Measurements from ENCODE around the gene TAPT1.

Gene TAPT1, protein sequence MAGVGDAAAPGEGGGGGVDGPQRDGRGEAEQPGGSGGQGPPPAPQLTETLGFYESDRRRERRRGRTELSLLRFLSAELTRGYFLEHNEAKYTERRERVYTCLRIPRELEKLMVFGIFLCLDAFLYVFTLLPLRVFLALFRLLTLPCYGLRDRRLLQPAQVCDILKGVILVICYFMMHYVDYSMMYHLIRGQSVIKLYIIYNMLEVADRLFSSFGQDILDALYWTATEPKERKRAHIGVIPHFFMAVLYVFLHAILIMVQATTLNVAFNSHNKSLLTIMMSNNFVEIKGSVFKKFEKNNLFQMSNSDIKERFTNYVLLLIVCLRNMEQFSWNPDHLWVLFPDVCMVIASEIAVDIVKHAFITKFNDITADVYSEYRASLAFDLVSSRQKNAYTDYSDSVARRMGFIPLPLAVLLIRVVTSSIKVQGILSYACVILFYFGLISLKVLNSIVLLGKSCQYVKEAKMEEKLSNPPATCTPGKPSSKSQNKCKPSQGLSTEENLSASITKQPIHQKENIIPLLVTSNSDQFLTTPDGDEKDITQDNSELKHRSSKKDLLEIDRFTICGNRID

DNA sequence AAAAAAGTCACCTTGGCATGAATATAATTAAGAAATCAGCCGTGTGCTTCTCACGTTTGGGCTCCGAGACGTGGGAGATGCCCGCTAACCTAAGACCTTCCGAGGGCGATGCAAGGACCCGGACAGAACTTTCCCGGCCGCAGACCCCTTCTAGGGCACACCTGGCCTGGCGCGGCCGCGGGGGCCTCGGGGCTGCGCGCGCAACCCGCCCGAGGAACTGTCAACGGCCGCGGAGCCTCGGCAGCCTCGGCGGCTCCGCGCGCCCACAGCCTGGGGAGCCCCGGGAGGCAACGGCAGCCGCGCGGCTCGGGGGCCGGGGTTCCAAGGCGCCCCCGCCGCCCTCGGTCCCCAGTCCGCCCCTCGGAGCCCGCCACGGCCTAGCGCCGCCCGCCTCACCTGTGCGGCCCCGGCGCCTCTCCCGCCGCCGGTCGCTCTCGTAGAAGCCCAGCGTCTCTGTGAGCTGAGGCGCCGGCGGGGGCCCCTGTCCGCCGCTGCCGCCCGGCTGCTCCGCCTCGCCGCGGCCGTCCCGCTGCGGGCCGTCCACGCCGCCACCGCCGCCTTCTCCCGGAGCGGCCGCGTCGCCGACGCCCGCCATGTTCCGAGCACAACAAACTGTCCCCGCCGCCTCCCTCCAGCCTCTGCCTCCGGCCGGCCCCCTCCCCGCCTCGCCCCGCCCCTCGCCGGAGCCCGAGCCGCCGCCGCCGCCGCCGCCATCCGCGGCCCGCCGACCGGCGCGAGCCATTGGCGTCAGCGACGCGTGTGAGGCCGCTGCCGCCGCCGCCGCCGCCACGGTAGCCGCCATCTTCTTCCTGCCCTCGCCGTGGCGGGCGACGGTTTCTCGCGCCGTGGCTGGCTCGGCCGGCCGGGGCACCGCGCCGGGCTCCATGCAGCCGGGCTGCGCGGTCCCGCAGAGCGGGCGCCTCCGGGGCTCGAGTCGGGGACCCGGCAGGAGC is at the start of gene TAPT1:
TSS of gene TAPT1 (minus strand) at position 609 of the 953 bp plus-strand sequence. CDS start at position 595, 14 bp downstream.
- DNase-seq, result peak; percentile 64

DNA sequence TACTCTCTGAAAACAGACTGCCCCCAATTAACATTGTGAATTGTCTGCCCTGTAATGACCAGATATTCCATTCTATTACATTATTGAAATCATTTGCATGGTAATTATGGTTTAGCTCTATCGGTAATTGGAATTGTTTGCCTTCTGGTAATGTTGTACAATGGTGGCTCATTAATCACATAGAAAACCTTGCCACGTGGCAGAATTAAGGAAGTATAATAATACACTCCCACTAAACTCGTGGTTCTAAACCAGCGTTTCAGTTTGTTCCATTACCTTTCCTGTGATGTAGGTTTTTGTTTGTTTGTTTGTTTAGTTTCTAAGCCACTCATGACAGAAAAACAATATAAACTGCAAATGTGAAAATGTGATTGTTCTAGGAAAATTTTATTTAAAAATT is 45.1 kb upstream of the TAPT1 start:
- DNase-seq, result no peak

DNA sequence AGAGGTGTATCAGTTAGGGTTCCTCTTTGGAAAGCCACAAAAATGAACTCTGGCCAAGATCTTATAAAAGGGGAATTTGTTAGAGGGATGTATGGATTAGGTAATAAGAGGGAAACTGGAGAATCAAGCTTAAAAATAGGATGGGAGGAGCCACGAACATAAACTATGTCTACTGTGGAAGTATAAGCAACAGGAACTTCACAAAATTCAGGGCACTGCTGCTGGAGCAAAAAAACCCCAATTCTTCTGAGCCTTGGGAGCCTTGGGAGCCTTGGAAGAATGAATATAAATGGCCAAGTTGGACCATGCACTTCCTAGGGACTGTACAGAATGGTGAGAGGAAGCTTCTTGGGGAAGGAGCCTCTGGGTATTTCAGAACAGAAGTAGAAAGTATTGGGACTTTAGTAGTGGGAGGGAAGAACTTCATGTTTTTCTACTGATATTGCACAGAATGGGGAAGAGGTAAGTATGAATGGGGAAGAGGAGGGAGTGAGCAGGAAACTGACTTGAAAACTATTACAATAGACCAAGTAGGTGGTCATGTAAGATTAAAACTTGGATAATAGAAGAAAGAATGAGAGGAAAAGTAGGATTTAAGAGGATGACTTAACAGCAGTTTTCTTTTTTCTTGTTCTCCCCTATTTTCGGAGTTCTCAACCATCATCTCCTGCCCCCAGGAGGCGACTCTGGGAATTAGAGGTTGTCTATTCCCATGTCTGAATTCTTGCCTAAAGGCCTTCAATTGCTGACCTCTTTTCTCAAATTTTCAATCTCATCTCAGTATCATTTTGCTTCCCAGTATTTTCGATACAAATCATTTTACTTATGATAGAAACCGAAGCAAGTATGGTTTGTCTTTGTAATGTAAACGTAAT is 44.4 kb upstream of the TAPT1 start:
- DNase-seq, result peak; percentile 14

DNA sequence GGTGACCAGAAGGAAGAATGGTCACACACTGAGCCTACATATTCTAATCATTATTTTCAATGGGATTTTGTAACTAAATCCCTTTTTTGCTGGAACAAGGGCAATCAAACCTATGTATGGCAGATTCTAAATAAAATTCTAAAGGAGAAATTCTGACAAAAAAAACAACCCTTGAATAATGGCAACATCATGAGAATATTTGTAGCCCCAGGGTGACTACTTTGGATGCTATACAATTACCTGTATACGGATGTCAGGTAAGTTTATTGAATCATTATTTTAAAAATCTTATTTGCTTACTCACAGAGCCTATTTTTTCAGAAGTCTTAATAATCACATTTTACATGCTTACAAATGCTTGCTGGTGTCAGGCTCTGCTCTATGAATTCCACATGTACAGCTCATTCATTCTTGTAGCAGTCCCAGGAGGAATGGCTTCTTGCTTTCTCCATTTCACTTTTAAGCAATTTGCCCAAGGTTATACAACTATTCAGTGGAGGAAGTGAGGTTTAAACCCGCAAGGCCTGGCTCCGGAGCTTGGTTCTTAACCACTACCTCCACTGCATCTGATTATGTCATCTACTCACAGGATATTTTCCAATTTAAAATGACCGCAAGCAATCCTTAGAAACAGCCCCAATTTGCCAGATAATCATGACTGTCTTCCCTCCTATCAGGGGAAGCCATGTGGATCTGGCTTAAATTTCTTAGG is 43.6 kb upstream of the TAPT1 start:
- peak; percentile 99 for DNase-seq

DNA sequence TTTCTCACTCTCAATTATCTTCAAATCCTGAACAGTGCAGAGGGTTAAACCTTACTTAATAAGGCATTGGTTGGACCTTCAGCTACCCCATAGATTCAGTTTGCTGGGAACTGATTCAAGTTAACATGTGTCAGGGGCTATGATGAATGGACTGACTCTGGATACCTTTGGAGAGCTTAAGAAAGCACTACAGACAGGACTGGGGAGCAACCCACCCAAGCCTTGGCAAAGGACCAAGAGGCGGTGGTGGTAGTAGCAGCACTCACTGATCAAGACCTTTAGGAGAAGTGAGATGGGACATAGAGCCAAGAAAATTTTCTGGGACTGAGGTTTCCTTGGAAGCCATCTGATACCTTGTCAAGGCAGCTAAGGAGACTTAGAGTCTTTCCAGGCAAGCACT is 43.0 kb upstream of the TAPT1 start:
- no peak for DNase-seq

DNA sequence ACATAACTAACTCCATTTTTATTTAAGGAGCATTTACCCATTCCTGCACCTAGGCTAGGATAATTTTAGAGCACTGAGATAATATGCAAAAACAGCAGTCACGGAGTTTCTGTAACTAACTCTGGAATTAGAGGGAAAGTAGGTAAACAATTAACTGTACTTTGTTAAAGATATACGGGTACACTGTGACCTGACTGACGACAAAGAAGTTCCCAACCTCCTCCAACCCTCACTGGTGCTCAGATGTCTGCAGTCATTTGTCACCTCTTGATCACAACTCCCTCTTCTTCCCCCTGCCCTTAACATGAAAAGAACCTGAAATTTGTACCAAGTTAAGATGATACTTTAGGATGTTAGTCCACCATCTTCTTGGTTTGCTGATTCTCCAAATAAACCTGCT is 42.0 kb upstream of the TAPT1 start:
- DNase-seq, result no peak

DNA sequence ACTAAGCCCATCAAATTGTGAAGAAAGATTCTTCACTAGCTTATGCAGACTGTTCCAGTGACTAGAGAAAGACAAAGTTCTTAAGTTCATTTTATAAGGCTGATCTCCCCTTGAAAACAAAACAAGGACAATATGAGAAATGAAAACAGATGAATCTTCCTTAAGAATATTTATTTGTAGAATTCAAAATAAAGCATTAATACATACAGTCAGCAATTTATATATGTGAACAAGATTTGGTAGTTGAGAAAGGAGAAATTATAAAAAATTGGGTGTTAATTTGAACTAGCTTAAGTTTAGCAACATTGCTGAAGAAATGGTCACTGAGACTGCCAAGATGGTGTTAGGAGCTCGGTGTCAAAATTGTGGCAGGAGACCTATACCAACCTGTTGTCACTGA is 41.4 kb upstream of the TAPT1 start:
- DNase-seq, result no peak

DNA sequence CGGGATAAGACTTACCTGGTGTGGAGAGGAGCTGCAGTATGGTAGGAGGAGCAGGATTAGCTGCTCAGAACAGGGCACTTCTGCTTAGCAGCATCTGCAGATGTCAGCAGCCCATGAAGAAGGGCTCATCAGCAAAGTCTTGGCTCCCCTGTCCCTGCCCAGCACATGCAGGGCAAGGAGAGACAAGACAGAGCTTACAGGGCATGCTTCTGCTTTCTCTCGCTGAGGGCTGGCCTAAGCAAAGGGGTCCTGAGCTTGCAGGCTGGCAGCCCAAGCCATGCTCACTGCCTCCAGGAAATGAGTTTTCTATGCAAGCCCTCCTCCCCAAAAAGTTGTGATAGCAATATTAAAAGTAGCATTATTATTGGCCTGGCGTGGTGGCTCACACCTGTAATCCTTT is 39.5 kb upstream of the TAPT1 start:
- DNase-seq, result no peak

DNA sequence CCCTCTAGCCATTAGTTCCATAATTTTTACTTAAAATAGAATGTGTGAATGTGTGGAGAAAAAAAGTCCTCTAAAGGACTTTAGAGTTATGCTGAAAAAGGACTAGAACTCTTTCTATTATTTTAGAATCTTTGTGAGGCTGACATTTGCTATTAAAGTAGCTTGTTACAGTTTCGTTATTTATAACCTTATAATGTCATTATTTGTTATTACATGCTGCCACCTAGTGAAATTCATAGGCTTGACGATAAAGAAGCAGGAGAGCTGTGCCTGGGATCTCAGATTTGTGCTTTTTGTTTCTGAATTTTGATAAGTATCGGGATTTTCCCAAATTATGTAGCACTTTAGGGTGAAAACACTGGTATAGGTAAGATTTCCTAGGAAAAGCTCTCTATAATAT is 38.5 kb upstream of the TAPT1 start:
- peak; percentile 49 for DNase-seq

DNA sequence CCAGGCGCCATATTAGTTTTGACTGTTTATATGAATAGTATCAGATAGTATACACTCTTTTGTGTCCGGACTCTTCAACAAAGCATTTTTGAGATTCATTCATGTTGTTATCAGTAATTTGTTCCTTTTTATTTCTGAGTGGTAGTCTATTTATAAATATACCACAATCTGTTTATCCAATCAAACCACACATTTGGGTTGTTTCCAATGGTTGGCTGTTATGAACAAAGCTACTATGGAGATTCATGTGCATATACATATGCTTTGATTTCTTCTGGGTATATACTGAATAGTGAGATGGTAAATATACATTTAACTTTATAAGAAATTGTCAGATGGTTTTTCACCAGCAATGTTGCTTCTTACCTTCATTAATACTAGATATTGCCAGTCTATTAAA is 36.8 kb upstream of the TAPT1 start:
- peak; percentile 8 for DNase-seq

DNA sequence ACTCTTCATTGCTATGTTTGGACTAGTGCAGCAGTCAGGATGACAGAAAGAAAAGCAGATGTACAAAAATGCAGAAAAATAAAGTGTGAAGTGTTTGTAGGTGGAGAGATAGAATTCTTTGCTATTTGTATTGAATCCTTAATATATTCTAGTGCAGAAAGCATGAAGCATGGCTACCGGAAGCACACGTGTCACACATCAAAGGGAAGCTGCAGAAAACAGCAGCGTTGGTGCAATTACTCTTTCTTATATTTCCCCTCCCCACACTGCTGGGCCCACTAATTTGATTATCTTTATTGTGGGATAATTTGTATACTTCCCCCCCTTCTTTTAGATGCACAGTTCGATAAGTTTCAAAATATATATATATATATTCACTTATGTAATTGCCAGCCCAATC is 35.9 kb upstream of the TAPT1 start:
- no peak for DNase-seq

DNA sequence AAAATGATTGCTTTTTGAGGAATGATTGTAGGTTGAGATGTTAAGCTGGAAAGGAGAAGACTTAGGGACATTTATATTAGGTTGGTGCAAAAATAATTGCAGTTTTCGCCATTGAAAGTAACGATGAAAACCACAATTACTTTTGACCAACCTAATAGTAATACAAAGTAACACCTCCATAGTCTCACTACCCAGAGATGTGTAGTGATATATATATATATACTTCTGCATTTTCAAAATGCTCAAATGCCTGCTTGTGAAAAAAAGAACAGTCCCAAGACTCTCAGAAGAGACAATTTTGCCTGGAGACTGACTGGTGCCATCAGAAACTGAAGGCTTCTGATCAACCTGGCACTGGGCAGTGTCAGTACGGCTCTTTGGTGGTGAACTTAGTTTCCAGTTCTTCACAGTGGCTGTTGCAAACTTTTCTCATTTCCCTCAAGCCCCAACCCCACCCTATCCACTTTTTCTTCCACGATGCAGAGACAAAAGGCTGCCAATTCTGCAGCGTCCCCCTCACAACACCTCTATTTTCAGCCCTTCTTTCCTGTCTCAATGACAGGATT is 35.1 kb upstream of the TAPT1 start:
- DNase-seq, result no peak

DNA sequence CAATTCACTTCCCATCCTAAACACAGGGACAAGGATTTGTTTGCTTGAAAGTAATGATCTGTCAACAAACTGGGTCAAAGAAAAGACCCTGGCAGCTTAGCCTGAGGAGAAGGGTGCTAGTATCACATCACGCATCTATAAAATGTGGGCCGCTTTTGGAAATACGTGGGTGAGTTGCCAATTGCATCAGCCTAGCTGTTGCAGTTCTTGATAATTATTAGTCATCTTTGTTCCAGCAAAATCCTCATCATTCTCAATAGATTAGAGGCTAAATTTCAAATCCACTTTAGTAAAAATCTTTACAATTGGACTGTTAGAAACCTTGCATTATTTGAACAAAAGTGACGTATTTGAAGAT is 33.6 kb upstream of the TAPT1 start:
- DNase-seq, result peak; percentile 29

DNA sequence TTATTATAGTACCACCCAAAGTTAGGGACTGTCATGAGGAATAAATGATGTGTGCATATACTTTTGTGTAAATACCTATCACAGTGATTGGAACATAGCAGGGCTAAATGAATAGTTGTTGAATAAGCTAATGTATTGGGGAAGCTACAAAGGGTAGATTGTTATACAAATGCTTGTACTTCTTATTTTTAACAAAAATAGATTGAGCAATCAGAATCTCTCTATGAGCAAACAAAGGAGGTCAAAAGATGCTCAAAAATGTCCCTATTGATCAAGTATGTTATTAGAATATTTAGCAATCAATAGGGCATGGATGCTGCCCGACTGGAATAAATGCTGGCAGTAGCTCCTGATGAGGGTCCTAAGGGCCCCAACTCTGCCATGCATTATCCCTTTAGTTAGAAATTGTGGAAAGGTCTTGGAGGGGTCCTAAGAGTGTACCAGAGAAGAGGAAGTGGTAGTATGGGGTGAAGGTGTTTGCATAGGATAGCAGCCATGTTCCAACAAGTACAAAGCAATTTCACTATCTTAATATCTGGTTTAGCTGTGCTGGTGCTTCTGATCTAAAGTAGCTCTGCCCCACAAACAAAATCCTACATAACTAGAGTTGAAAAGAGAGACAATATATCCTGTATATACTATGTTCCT is 33.1 kb upstream of the TAPT1 start:
- DNase-seq, result no peak

DNA sequence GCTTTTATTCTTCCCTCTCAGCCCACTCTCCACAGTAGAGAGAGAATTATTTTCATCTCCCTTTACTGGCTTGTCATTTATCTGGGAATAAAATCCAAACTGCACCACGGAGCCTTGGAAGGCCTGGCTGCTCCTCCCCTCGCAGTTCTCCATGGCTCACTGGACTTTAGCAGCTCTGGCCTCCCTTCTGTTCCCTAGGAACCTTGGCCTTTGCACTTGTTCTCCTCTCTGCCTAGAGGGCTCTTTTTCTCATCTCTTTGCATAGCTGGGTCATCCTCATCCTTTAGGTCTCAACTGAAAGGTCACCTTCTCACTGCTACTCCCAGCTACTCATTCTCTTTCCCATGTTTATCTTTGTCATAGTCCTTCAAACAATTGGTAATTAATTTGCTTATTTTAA is 31.3 kb upstream of the TAPT1 start:
- DNase-seq, result no peak

DNA sequence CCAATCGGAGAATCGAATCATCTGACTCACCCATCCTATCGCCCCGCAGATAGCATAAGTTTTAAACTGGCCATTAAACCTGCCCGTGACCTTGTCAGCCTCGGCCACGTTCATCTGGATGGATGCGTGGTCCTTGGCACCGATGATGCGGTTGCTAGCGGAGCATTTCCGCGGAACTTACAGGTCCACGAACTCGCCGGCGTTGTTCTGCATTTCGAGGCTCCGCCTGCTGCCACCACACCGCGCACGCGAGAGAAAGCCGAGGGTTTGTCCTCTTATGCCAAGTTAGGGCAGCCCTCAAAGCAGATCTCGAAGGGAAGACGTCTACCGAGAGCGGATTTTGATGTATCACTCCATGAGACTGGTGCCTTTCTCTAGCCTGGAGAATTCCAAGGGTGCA is 30.1 kb upstream of the TAPT1 start:
- DNase-seq, result no peak

DNA sequence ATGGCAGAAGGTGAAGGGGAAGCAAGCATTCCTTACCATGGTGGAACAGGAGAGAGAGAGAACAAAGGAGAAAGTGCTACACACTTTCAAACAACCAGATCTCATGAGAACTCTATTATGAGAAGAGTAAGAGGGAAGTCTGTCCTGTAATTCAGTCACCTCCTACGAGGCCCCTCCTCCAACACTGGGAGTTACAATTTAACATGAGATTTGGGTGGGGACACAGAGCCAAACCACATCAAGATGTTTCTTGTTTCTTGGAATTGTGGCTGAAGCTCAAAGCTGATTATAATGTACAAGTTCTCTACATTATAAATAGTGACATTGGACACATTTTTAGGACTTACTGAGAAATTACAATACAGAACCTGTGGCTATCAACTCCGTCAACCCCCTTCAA is 29.5 kb upstream of the TAPT1 start:
- DNase-seq, result no peak

DNA sequence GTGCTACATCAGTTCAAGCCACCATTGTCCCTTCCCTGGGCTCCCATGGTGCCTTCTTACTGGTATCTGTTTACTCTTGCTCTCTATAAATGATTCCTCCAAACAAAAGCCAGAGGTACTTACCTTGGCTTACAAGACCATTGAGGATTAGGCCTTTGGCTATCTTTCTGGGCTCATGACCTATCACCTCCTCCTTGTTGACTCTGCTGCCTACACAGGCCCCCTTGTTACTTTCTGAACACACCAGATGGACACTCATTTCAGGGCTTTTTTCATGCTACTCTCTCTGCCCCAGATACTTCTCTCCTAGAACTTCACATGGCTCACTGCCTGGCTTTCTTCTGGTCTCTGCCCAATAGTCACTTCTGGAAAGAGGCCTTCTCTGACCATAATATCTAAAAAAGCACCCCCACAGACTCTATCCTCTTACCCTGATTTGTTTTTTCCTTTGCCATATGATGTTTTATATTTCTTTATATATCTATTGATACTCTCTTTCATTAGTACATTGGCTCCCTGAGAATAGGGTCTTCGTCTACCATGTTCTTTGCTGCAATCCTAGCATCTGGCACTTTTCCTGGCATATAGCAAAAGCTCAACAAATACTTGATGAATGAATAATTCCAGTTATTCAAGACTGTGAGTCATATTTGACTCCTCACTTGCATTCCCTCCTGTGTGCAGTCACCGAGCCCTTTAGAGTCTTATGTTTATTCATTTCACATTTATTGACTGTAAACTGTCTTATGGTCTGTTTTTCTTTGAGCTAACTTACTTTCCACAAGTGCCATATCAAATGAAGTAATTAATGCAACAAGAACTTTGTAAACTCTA is 27.1 kb upstream of the TAPT1 start:
- peak; percentile 89 for DNase-seq

DNA sequence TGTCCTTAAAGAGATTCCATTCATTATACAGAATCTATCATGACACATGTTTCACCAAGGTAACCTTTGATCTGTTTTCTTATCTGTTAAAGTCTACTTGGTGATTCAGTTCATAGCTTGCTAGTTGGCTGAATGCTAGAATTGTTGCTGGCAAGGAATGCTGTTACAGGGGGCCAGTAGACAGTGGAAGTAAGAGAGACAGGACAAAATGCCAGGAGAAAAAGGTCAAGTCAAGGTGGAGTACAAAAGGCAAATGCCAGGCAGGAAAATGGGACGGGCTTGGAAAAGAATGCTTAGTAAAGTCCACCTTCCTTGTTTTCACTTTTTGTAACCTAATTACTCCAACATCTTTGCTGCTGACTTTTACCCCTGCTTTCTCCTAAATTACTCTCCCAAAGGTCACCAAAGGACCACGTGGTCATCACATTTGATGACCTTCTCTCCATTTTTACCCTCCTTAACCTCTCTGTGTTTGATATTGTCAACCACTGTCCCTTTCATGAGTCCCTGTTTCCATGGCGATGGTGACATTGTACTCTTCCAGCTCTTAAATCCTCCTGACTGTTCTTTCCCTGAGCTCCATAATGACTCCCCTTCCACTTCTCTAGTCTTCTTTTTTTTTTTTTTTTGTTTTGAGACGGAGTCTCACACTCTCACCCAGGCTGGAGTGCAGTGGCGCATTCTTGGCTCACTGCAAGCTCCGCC is 24.5 kb upstream of the TAPT1 start:
- DNase-seq, result peak; percentile 7

DNA sequence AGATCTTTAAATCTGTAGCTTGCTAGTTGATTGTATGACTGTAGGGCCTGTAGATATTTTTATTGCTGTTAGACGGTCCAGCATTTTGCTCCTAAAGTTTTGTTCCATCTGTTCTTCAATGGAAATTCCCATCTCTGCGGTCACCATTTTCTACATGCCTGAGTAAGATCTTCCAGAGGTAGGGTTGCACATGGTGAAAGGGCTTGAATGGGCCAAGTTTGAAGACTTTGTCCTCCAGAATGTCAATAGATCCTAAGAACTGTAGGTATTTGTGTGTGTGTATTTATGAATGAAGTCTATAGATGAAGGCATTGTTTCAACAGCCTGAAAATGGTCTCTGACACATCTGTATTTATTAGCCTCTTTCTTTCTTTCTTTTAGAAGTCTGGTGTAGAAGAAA is 22.3 kb upstream of the TAPT1 start:
- DNase-seq, result no peak

Data from fibroblast of skin of right quadriceps (primary cell).